ENCODE measurements around the gene BNIP5.
A peak's percentile ranks its signal among the peaks of the same experiment; 100 is the strongest.
"Not testable (repeated sequence)": the region's sequence is repeated elsewhere in the genome, so short reads cannot be mapped to it uniquely, and the experiment has no call there.

The BNIP5 gene

DNA sequence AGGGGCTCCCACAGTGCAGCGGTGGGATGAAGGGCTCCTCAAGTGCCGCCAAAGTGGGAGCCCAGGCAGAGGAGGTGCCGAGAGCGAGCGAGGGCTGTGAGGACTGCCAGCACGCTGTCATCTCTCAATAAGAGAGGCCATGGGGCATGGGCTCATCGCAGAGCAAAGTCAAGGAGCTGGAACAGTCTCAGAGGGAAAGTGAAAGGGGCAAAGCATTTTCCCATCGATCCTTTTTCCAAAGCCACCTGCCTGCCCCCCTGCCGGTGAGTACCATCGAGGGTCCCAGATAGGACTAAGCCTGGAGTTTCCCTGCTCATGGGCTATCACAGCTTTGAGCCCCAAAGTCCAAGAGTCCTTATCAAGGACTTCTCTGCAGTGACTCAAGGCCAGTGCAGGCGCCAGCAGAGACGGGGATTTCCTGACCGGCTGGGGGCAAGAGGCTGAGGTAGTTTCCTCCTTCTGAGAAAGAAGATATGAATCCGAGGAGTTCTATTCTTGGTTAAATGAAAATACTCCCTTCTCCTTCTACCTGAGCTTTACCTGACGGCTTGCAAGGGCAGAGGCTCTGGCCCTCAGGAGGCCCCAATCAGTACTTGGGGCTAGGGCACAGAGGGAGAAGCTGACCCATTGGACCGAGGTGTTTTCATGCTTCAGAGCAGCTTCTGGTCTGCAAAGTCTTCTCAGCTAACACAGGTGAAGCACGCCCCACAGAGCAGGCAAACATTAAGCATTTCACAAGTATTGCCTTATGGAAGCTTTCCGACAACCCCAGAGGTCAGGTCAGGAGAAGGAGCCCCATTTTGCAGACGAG, 28.2 kb upstream of the BNIP5 start:
- DNase-seq = no peak

DNA sequence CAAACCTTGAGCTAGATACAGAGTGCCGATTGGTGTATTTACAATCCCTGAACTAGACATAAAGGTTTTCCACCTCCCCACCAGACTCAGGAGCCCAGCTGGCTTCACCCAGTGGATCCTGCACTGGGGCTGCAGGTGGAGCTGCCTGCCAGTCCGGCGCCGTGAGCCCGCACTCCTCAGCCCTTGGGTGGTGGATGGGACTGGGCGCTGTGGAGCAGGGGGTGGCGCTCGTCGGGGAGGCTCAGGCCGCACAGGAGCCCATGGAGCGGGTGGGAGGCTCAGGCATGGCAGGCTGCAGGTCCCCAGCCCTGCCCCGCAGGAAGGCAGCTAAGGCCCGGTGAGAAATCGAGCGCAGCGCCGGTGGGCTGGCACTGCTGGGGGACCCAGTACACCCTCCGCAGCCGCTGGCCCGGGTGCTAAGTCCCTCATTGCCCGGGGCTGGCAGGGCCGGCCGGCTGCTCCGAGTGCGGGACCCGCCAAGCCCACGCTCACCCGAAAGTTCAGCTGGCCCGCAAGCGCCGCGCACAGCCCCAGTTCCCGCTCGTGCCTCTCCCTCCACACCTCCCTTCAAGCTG, 27.5 kb upstream of the BNIP5 start:
- DNase-seq = not testable (repeated sequence)

- not testable (repeated sequence) for DNase-seq
Measured at GRCh38 chr6:36363371-36363752, 26.7 kb upstream of the BNIP5 start.

DNA sequence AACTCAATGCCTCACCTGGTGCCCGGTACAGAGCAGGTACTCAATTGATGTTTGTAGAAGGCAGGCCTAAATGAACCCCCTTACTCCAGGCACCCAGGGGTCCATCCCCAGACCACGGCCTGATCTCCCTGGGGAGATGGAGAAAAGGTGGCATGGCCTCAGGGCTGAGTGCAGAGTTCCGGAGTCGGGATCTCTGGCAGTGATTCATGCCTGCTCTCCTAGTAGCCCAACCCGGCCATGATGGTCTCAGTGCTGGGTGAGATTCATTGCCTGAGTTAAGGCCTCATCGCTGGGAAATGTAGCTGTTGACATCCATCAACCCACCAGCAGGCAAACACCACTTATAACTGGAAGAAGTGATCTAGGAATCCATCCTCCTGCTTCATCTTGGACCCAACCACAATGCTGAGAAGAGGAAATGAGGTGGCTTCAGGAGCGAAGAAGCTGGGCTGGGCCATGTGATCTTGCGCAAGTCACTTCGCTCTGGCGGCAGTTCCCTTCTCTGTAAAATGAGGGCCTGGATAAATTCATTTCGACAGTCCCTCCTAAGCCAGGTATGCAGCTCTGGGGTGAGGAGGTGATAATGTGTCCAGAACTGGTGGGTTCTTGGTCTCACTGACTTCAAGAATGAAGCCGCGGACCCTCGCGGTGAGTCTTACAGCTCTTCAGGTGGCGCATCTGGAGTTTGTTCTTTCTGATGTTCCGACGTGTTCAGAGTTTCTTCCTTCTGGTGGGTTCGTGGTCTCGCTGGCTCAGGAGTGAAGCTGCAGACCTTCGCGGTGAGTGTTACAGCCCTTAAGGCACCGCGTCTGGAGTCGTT, 26.1 kb upstream of the BNIP5 start:
- no peak for DNase-seq

DNA sequence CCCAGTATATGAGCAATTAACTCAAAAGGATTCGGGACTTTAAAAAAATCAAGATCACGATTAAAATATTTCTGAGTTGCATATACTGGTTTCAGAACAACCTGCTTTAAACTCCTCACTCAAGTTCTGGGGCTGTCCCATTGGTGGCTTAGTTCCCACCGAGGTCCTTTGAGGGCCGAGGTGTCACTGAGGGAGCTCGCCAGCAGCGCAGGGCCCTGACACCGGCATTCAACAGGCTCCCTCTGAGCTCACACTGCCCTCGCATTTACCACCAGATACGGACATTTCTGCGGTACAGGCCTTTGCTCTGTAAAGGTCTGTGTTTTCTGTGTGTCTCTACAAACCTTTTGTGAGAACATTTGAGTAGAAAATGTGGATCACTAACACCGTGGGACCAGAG, 24.4 kb upstream of the BNIP5 start:
- DNase-seq = no peak

- peak; percentile 81 for DNase-seq
Measured at GRCh38 chr6:36360241-36361054, 23.8 kb upstream of the BNIP5 start.

DNA sequence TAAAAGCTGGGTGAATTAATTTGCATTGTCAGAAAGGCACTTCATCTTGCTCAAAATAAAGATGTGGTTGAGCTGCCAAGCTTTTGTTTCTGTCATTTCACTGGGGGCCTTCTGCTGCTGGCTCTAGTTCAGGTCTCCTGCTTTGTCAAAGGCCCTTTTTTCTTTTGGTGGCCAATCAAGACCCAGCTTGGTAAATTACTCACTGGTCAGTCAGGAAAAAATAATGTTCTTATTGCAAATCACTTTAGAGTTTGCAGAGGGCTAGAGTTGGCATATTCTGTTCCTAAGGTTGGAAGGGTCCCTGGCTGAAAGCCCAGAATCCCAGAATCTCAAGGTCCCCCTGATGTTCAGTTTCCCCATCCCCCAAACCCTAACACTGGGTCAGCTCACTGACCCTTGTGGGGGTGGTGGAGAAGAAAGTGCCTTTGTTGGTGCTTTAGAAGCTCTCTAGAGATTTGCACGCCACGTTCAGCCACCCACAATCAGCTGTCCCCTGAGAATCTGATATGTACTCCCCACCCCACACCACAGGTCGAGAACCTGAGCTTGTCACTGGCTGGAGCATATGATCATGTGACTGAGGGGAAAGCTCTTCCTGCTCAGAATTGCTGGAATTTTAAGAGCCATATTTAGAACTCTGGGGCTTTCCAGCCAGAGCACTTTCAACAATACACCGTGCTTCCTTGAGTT, 21.7 kb upstream of the BNIP5 start:
- DNase-seq = no peak

- DNase-seq = no peak
Measured at GRCh38 chr6:36357872-36358225, 21.2 kb upstream of the BNIP5 start.

DNA sequence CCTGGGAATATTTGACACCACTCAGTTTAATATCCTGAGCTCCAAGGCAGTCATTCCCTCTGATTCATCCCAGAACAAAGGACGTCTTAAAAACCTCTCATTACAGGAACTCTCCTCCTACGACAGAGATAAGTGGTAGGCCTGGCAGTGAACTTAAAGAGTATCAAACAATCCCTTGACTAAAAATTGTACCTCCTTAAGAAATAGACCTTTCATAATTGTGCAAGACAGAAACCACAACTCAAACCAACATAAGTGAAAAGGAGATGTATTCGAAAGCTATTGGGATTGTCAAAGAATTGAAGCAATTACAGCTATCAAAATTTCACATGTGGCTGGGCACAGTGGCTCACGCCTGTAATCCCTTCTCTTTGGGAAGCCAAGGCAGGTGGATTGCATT, 19.1 kb upstream of the BNIP5 start:
- DNase-seq = no peak

- DNase-seq = no peak
Measured at GRCh38 chr6:36353411-36353915, 16.8 kb upstream of the BNIP5 start.

DNA sequence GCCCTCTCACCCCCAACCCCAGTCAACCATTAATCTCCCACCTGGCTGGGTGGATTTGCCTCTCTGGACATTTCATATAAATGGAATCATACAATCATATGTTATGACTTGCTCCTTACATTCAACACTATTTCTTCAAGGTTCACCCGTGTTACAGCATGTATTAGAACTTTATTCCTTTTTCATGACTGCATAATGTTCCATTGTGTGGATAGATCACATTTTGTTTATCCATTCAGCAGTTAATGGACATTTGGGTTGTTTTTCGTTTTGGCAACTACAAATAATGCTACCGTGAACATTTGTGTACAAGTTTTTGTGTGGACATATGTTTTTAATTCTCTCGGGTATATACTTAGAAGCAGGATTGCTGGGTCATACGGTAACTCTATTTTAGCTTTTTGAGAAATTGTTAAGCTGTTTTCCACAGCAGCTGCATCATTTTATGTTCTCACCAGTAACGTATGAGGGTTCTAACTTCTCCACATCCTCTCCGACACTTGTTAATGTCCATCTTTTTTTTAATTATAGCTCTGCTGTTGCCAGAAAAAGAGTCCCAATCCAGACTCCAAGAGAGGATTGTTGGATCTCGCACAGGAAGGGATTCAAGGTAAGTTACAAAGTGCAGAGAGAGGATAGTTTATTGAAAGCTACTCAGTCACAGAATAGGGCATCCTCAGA, 15.9 kb upstream of the BNIP5 start:
- DNase-seq = no peak

- no peak for DNase-seq
Measured at GRCh38 chr6:36350681-36351571, 14.2 kb upstream of the BNIP5 start.

GRCh38 chr6:36350082-36350481, 13.4 kb upstream of the BNIP5 start:
- no peak for DNase-seq

DNA sequence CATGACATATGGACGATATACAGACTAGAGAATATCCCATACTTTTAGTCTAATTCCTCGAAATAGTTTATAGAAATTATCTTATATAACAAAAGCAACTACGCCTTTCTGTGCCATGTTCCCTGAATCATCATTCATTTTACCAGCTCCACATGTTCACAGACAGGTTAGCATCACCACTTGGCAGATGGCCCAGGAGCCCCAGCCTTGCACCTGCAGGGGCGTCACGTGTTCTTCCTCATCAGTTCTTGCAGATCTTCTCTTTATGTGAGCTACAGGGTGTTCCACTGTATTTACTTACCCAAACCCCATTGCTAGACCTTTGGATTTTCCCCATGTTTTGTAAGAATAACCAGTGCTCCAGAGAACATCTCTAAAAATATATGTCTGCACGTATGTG, 12.6 kb upstream of the BNIP5 start:
- peak; percentile 91 for DNase-seq

GRCh38 chr6:36347621-36348020, 10.9 kb upstream of the BNIP5 start:
- no peak for DNase-seq

GRCh38 chr6:36346486-36347273, 10.0 kb upstream of the BNIP5 start:
- DNase-seq = no peak

DNA sequence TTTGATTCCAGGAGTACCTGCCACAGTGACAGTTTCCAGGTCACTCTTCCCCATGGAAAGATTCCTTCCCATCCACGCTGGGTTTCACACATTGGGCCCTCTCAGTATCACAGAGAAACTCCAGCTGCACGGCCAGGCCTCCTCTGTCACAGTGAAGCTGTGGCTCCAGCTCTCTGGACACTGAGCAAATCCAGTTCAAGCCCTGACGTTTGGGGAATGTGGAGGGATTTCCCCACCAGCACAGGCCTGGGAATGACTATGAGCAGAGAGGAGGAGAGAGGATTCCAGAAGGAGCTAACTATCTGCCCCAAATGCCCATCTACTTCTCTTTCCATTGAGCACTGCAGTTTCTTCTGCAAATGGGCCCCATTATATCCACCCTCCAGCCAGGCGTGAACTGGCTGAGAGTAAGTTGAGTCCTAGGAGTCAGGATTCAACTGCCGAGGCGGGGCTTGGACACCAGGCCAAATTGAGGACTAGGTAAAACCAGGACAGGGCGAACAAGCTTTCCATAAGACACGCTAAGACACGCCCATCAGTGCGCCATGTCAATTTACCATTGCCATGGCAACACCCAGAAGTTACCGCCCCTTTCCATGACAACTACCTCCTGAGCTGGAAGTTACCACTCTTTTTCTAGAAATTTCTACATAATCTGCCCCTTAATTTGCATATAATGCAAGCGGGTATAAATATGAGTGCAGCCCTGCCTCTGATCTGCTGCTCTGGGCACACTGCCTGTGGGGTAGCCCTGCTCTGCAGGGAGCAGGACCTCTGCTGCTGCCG, 9.2 kb upstream of the BNIP5 start:
- DNase-seq = no peak

DNA sequence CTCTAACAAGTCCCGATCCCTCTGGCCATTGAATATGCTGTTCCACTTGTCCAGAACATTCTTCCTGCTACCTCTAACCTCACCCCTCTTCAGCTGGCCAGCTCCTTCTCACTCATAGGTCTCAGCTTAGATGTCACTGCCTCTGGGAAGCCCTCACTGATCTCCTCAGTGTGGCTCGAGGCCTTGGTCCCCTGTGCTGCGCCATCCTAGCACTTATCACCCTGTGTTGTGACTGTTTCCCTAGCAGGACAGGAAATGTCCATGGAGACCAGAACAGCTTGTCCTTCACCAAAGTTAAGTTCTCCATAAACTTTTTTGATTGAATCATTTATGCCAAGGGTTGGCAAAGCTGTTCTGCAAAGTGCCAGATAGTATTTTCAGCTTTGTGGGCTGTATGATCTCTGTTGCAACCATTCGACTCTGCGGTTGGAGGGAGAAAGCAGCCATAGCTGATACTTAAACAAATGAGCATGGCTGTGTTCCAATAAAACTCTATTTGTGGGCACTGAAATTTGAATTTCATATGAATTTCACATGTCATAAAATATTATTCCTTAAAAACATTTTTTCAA, 6.5 kb upstream of the BNIP5 start:
- DNase-seq = no peak

Measured in NCI-H146 (cell line).